Panc1 (cell line): Measurements from ENCODE around the gene PHF20. TPM values are rescaled to one million over a fixed set of nuclear protein-coding genes. Genes with fewer than 3 reads are reported as not detected.
"Not testable (repeated sequence)": the region's sequence is repeated elsewhere in the genome, so short reads cannot be mapped to it uniquely, and the experiment has no call there.

Source experiments
- ATAC-seq: fragments of 200-7000 bp; cut with Tn5 transposase; 2 replicates; pipeline ENCODE4 v1.9.1; 2020; ENCODE audit warnings: mild to moderate bottlenecking, moderate library complexity
- BruUV-seq: library from RNA; stranded (reverse); fragments of 400-500 nt; replicated peaks from 2 replicates; lab custom pipeline; 2021; lab: Mats Ljungman, UMichigan
- CTCF ChIA-PET: fragments of 300-600 bp; sonication (Branson Sonifier 250); formaldehyde crosslinking; loops from one replicate; lab custom pipeline; 2022; ENCODE audit warnings: antibody characterized with exemption; lab: Charles Lee
- POLR2A ChIA-PET: fragments of 300-600 bp; sonication (Branson Sonifier 250); formaldehyde crosslinking; loops from one replicate; lab custom pipeline; 2022; ENCODE audit warnings: antibody characterized with exemption; lab: Charles Lee
- DNase-seq: peaks from one replicate; pipeline ENCODE4 v3.0.0-alpha.2; 2010; ENCODE audit warnings: low read depth, low spot score
- H3K27ac ChIP-seq: 2 replicates; pipeline ENCODE4 v1.5.1; 2011; ENCODE audit warnings: mild to moderate bottlenecking, low read length, inconsistent platforms
- H3K27me3 ChIP-seq: fragments of 200-500 bp; sonication (Bioruptor generic); 2 replicates; pipeline ENCODE4 v1.6.0; 2014; ENCODE audit warnings: low read length, inconsistent platforms; ENCODE audit not compliant: control insufficient read depth, insufficient read depth
- H3K36me3 ChIP-seq: fragments of 200-500 bp; sonication (Bioruptor generic); 2 replicates; pipeline ENCODE4 v1.5.1; 2014; ENCODE audit warnings: inconsistent platforms, mild to moderate bottlenecking, low read length, moderate library complexity; ENCODE audit not compliant: control insufficient read depth, insufficient read depth
- H3K4me1 ChIP-seq: 2 replicates; pipeline ENCODE4 v1.5.1; 2011; ENCODE audit warnings: inconsistent platforms, mild to moderate bottlenecking, low read length, moderate library complexity; ENCODE audit not compliant: control insufficient read depth, insufficient read depth
- H3K4me3 ChIP-seq, 2 experiments: 2 replicates each; pipeline ENCODE4 v1.5.1; 2011 to 2012; ENCODE audit warnings: low read depth in 2 of 2, low read length in 2 of 2, mild to moderate bottlenecking in 2 of 2, inconsistent platforms in 1 of 2, moderate library complexity in 1 of 2
- H3K9me3 ChIP-seq: fragments of 200-500 bp; sonication (Bioruptor generic); 2 replicates; pipeline ENCODE4 v1.5.1; 2014; ENCODE audit warnings: low read depth, mild to moderate bottlenecking, inconsistent platforms, low read length, moderate library complexity; ENCODE audit not compliant: control insufficient read depth, insufficient read depth
- POLR2AphosphoS5 ChIP-seq: IDR thresholded peaks from 2 replicates; pipeline ENCODE4 v1.6.1; 2012; ENCODE audit warnings: mild to moderate bottlenecking, low read depth, low read length, moderate library complexity
- SIN3A ChIP-seq: IDR thresholded peaks from 2 replicates; pipeline ENCODE4 v1.6.1; 2012; ENCODE audit warnings: low read depth, mild to moderate bottlenecking, low read length, moderate library complexity, borderline replicate concordance; ENCODE audit not compliant: insufficient read depth
- TCF7L2 ChIP-seq: IDR thresholded peaks from 2 replicates; pipeline ENCODE4 v1.6.1; 2011; ENCODE audit warnings: mild to moderate bottlenecking, low read depth, low read length, inconsistent platforms
- in situ Hi-C: cut with HindIII; loops from 2 replicates; pipeline ENCODE4 v1.10.0; 2016; ENCODE audit warnings: low sequenced_read_pairs, low pct_unique_long_range_greater_than_20kb
- intact Hi-C: fragments of 100-400 bp; cut with micrococcal nuclease; formaldehyde crosslinking; loops from one replicate; pipeline ENCODE4 v1.10.0; 2022; ENCODE audit not compliant: unreplicated experiment
- total RNA-seq: library from RNA; stranded (reverse); gene quantifications from one replicate; pipeline ENCODE4 v1.2.1, GENCODE V29; 2021; ENCODE audit not compliant: unreplicated experiment
- TF ChIP-seq, protein P1 (sequence below), 2 experiments: IDR thresholded peaks; 2 replicates each; pipeline ENCODE4 v1.6.1; 2011 to 2012; ENCODE audit warnings: low read depth in 2 of 2, control low read depth in 1 of 2, low read length in 1 of 2, mild to moderate bottlenecking in 1 of 2, moderate library complexity in 1 of 2; ENCODE audit not compliant: insufficient read depth in 1 of 2
- TF ChIP-seq, protein P2 (sequence below): fragments of 450-650 bp; IDR thresholded peaks from 2 replicates; pipeline ENCODE4 v1.5.1; 2017; ENCODE audit warnings: mild to moderate bottlenecking

PHF20 gene
- total RNA-seq, 1 experiment from 2014 or later = 51.5 TPM

DNA sequence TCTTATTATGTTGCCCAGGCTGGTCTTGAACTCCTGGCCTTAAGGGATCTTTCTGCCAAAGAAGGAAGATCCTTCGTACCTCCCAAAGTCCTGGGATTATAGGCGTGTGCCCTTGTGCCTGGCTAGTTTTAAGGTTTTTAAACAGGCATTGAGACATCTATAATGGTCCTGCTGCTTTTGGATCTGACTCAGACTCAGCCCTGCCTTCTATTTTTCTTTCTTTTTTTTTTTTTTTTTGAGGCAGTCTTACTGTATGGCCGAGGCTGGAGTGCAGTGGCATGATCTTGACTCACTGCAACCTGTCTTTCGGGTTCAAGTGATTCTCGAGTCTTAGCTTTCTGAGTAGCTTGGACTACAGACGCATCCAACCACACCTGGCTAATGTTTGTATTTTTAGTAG, 73.7 kb downstream of the PHF20 start:
- Histone ChIP-seq H3K36me3 (no peaks in the 10 kb centered on the region), H3K4me1 (no peaks in the 10 kb centered on the region), H3K27me3 (no peaks in the 10 kb centered on the region), H3K27ac (no peak overlapping the region), H3K9me3 (no peaks in the 10 kb centered on the region; the same call in 1 of the 2 replicates), H3K4me3 (no peak overlapping the region)
- DNase-seq = no peak
- in situ Hi-C loops (no loop called here), intact Hi-C loops (no loop called here)
- no TSS peak for BruUV-seq
- POLR2A ChIA-PET = no interaction called here
- no peak for ATAC-seq
- TF ChIP-seq SIN3A = no peak
- no peak for TF ChIP-seq TCF7L2
- TF ChIP-seq, protein P1, sequence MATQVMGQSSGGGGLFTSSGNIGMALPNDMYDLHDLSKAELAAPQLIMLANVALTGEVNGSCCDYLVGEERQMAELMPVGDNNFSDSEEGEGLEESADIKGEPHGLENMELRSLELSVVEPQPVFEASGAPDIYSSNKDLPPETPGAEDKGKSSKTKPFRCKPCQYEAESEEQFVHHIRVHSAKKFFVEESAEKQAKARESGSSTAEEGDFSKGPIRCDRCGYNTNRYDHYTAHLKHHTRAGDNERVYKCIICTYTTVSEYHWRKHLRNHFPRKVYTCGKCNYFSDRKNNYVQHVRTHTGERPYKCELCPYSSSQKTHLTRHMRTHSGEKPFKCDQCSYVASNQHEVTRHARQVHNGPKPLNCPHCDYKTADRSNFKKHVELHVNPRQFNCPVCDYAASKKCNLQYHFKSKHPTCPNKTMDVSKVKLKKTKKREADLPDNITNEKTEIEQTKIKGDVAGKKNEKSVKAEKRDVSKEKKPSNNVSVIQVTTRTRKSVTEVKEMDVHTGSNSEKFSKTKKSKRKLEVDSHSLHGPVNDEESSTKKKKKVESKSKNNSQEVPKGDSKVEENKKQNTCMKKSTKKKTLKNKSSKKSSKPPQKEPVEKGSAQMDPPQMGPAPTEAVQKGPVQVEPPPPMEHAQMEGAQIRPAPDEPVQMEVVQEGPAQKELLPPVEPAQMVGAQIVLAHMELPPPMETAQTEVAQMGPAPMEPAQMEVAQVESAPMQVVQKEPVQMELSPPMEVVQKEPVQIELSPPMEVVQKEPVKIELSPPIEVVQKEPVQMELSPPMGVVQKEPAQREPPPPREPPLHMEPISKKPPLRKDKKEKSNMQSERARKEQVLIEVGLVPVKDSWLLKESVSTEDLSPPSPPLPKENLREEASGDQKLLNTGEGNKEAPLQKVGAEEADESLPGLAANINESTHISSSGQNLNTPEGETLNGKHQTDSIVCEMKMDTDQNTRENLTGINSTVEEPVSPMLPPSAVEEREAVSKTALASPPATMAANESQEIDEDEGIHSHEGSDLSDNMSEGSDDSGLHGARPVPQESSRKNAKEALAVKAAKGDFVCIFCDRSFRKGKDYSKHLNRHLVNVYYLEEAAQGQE (IDR thresholded peaks at IDR 0.05; ENCODE audit: insufficient read depth in 1 of 2, low read depth in 2 of 2, low read length in 1 of 2) = no peak
- TF ChIP-seq, protein P2, sequence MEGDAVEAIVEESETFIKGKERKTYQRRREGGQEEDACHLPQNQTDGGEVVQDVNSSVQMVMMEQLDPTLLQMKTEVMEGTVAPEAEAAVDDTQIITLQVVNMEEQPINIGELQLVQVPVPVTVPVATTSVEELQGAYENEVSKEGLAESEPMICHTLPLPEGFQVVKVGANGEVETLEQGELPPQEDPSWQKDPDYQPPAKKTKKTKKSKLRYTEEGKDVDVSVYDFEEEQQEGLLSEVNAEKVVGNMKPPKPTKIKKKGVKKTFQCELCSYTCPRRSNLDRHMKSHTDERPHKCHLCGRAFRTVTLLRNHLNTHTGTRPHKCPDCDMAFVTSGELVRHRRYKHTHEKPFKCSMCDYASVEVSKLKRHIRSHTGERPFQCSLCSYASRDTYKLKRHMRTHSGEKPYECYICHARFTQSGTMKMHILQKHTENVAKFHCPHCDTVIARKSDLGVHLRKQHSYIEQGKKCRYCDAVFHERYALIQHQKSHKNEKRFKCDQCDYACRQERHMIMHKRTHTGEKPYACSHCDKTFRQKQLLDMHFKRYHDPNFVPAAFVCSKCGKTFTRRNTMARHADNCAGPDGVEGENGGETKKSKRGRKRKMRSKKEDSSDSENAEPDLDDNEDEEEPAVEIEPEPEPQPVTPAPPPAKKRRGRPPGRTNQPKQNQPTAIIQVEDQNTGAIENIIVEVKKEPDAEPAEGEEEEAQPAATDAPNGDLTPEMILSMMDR = no peak
- no peak for TF ChIP-seq POLR2AphosphoS5
- CTCF ChIA-PET = interaction anchor here (0.9 kb wide), 1 partner anchor 77 kb away, joined by 4 read pairs; no protein-coding TSS in a partner anchor

DNA sequence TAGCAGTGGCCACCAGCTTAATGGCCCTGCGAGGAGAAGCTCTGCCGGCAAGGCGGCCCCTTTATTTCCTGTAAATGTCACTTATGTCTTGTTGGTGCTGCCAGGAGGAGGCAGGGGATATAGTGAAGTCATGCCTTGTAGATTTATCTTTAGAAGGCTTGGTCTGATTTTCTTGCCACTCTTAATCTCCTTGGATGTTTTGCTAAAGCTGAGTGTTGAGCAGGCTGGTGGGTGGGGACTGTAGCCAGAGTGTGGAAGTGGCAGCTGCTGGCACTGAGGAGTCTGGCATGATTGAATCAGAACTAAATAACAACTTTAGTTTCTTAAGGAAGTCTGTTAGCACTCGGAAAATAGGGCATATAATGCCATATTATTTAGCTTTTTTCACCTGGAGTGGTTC, 77.9 kb downstream of the PHF20 start:
- H3K4me1 ChIP-seq = no peaks in the 10 kb centered on the region
- H3K36me3 ChIP-seq = no peaks in the 10 kb centered on the region
- CTCF ChIA-PET = no interaction called here
- TF ChIP-seq POLR2AphosphoS5 = no peak
- TF ChIP-seq, protein P1 (IDR thresholded peaks at IDR 0.05; ENCODE audit: insufficient read depth in 1 of 2, low read depth in 2 of 2, low read length in 1 of 2) = no peak
- no peak for TF ChIP-seq SIN3A
- no peak for TF ChIP-seq TCF7L2
- H3K27me3 ChIP-seq = no peaks in the 10 kb centered on the region
- no peak overlapping the region for H3K4me3 ChIP-seq
- in situ Hi-C loops = no loop called here
- POLR2A ChIA-PET = no interaction called here
- H3K27ac ChIP-seq = no peak overlapping the region
- BruUV-seq = no TSS peak
- intact Hi-C loops = no loop called here
- no peaks in the 10 kb centered on the region for H3K9me3 ChIP-seq
- DNase-seq (no peak), ATAC-seq (no peak)

DNA sequence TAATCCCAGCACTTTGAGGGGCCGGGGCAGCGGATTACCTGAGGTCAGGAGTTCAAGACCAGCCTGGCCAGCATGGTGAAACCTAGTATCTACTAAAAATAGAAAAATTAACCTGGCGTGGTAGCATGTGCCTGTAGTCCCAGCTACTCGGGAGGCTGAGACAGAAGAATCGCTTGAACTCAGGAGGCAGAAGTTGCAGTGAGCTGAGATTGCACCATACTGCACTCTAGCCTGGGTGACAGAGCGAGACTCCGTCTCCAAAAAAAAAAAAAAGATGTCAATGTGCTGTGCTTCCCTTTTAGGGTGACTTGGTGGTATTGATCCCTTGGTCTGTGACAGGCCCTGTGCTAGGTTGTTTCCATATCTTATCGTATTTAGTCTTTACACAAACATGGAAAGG, 79.8 kb downstream of the PHF20 start:
- H3K9me3 ChIP-seq, intact Hi-C loops, H3K4me1 ChIP-seq, H3K4me3 ChIP-seq, in situ Hi-C loops, H3K27ac ChIP-seq, DNase-seq, BruUV-seq, H3K36me3 ChIP-seq, H3K27me3 ChIP-seq, CTCF ChIA-PET, ATAC-seq, POLR2A ChIA-PET: not testable (repeated sequence)
